ENCODE results near the gene DLK2. TPM values are rescaled to one million over a fixed set of nuclear protein-coding genes. Genes with fewer than 3 reads are reported as not detected.

The DLK2 gene
- total RNA-seq, 2 experiments from 2014 or later = not detected

DNA sequence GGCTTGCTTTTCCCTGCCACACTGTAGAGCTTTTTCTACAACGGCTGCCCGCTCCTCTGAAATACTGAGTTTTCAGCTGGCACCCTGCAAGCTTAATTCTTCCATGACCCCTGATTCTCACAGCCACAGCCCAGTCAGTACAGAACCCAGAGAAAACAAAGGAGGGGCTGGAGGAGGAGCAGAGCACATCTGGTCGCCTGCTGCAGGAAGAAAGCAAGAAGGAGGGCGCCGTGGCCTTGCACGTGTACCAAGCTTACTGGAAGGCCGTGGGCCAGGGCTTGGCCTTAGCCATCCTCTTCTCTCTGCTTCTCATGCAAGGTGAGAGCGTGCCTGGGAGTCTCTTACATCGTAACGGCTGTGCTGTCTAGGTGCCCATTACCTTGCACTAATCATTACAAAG lies 11.3 kb downstream of the DLK2 start:
- H3K4me3 Mint-ChIP-seq = no peak overlapping the region

DNA sequence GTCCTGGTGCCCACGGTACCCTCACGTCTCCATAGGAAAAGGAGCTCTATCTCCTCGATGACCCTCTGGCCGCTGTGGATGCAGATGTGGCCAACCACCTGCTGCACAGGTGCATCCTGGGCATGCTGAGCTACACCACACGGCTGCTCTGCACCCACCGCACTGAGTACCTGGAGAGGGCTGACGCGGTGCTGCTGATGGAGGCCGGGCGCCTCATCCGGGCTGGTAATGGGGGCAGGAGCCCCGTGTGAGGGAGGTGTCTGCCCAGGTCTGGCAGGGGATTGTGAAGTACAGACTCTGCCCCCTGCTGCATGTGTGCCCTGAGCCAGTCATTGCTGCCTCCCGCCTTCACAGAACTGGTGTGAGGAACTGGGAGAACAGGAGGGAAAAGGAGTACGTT lies 12.4 kb downstream of the DLK2 start:
- Mint-ChIP-seq H3K27ac (no peak overlapping the region), H3K4me1 (no peaks in the 10 kb centered on the region), H3K9me3 (ENCODE audit: low read depth) (no peaks in the 10 kb centered on the region), H3K36me3 (peaks cover 1% of the 10 kb centered on the region), H3K27me3 (no peaks in the 10 kb centered on the region), H3K4me3 (no peak overlapping the region)
- no peak for DNase-seq
- no peak for ATAC-seq
- CTCF ChIA-PET = interaction anchor here (1.6 kb wide), 1 partner anchor 15 kb away, joined by 6 read pairs; the partner anchor contains the start of gene ABCC10

More for the DNA sequence above, 11.3 kb downstream of the DLK2 start:
- CTCF ChIA-PET = interaction anchor here (1.0 to 1.6 kb wide), 4 partner anchors 10 to 63 kb away, joined by 3 to 6 read pairs (median 3); partner anchors contain the start of genes ABCC10 and DLK2
- Mint-ChIP-seq H3K27ac (no peak overlapping the region), H3K4me1 (no peaks in the 10 kb centered on the region), H3K9me3 (ENCODE audit: low read depth) (no peaks in the 10 kb centered on the region), H3K36me3 (peaks cover 1% of the 10 kb centered on the region), H3K27me3 (no peaks in the 10 kb centered on the region)
- DNase-seq (no peak), ATAC-seq (peak; percentile 12)

DNA sequence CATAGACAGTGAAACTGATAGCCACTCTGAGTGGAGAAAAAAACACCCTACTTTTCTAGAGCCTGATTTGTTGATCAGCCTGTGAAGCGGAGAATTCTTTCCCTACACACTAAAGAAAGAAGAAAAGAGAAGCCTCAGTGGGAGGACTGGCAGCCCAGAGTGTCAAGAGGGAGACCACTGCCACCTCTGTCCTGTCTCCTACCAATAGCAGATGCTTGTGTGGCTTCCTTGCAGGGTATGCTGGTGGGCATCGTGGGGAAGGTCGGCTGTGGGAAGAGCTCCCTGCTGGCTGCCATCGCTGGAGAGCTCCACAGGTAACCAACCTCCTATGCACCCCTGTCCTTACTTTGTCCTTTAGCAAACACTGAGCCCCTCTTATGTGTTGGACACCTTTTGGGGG lies 17.6 kb downstream of the DLK2 start:
- DNase-seq (no peak), ATAC-seq (no peak)
- Mint-ChIP-seq H3K4me3 (no peak overlapping the region), H3K4me1 (no peaks in the 10 kb centered on the region), H3K27ac (no peak overlapping the region), H3K9me3 (ENCODE audit: low read depth) (no peaks in the 10 kb centered on the region), H3K27me3 (no peaks in the 10 kb centered on the region), H3K36me3 (peaks cover 5% of the 10 kb centered on the region)
- CTCF ChIA-PET = interaction anchor here (2.7 kb wide), 1 partner anchor 69 kb away, joined by 7 read pairs; no protein-coding TSS in a partner anchor

DNA sequence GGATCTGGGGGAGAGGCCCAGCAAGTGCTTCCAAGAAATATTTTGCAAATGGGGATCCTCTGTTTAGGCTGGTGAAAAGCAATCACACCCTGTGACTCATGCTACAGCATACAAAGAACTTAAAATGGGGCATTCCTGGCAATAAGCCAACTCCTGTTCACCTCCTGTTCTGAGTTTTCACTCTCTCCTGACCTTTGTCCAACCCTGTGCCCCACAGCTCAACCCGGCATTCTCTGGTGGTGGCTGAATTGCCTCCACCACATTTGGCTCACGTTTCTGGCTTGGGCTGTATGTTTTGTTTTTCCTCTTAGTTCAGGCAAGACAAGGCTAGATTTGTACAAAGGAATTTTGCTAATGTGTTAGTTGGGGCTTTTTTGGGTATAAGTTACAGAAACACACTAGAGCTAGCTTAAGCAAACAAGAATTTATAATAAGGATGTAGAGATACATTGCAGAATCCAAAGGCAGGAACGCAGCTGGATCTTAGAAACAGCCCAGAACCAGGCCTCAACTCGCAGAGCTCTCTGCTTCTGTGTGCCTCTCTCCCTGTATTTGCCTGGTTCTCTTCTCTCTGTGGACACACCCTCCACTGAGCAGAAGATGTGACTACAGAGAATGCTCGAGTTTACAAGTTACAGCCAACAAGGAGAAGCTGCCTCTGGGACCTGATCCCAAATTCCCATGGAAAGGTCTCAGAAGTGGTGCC lies 18.6 kb downstream of the DLK2 start:
- H3K4me1 Mint-ChIP-seq = no peaks in the 10 kb centered on the region
- H3K27me3 Mint-ChIP-seq = no peaks in the 10 kb centered on the region
- ATAC-seq (no peak), DNase-seq (no peak)
- H3K4me3 Mint-ChIP-seq = no peak overlapping the region
- no peaks in the 10 kb centered on the region for H3K9me3 Mint-ChIP-seq (ENCODE audit: low read depth)
- peaks cover 6% of the 10 kb centered on the region for H3K36me3 Mint-ChIP-seq
- CTCF ChIA-PET = interaction anchor here (2.7 kb wide), 1 partner anchor 70 kb away, joined by 7 read pairs; no protein-coding TSS in a partner anchor
- H3K27ac Mint-ChIP-seq = no peak overlapping the region

- ATAC-seq = no peak
- CTCF ChIA-PET = interaction anchor here (2.7 kb wide), 1 partner anchor 71 kb away, joined by 7 read pairs; no protein-coding TSS in a partner anchor
- Mint-ChIP-seq H3K27me3 (no peaks in the 10 kb centered on the region), H3K4me3 (no peak overlapping the region), H3K4me1 (no peaks in the 10 kb centered on the region), H3K9me3 (ENCODE audit: low read depth) (no peaks in the 10 kb centered on the region), H3K36me3 (peaks cover 7% of the 10 kb centered on the region), H3K27ac (peak overlapping the region; percentile 9)
- no peak for DNase-seq
Observed at GRCh38 chr6:43435682-43436437, 19.5 kb downstream of the DLK2 start.

GRCh38 chr6:43434943-43435342 lies 20.4 kb downstream of the DLK2 start:
- no peak for DNase-seq
- H3K27me3 Mint-ChIP-seq = no peaks in the 10 kb centered on the region
- peaks cover 3% of the 10 kb centered on the region for H3K4me1 Mint-ChIP-seq
- H3K4me3 Mint-ChIP-seq = no peak overlapping the region
- H3K36me3 Mint-ChIP-seq = peaks cover 7% of the 10 kb centered on the region
- no peaks in the 10 kb centered on the region for H3K9me3 Mint-ChIP-seq (ENCODE audit: low read depth)
- CTCF ChIA-PET = interaction anchor here (1.2 to 2.7 kb wide), 2 partner anchors 9 to 72 kb away, joined by 3 to 7 read pairs; no protein-coding TSS in a partner anchor
- no peak overlapping the region for H3K27ac Mint-ChIP-seq
- ATAC-seq = no peak

DNA sequence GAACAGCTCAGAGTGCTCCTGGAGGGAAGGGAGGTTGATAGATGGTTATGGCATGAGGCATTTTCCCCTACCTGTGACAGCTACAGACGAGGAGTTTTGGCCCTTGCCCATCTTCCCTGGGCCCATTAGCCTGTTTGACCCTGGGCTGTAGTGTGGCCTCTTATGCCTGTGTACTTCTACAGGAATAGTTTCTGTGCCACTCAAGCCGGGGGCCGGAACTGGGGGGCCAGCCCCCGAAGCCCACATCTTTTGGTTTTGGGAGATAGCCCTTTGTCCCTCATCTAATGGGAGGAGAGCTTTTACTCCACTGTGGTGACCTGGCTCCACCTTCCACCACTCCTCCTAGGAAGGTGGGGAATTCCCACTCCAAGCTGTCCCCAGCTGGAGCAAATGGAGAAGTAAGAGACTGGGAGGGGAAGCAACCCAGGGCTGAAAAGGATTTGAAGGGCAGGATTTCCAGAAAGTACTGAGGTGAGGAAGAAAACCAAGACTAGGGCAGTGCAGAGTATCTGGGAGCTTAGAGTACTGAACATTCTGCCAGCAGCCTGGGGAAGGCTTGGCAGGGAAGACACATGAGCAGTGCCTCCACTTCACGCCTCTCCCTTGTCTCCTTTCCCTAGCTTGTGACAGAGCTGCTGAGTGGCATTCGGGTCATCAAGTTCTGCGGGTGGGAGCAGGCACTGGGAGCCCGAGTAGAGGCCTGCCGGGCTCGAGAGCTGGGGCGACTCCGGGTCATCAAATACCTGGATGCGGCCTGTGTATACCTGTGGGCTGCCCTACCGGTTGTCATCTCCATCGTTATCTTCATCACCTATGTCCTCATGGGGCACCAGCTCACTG lies 21.1 kb downstream of the DLK2 start:
- ATAC-seq (no peak), DNase-seq (no peak)
- peaks cover 4% of the 10 kb centered on the region for H3K4me1 Mint-ChIP-seq
- CTCF ChIA-PET = interaction anchor here (1.2 to 1.7 kb wide), 2 partner anchors 10 to 21 kb away, joined by 3 to 4 read pairs; partner anchors contain the start of gene DLK2
- H3K9me3 Mint-ChIP-seq (ENCODE audit: low read depth) = no peaks in the 10 kb centered on the region
- peaks cover 7% of the 10 kb centered on the region for H3K36me3 Mint-ChIP-seq
- no peaks in the 10 kb centered on the region for H3K27me3 Mint-ChIP-seq
- no peak overlapping the region for H3K4me3 Mint-ChIP-seq
- no peak overlapping the region for H3K27ac Mint-ChIP-seq

DNA sequence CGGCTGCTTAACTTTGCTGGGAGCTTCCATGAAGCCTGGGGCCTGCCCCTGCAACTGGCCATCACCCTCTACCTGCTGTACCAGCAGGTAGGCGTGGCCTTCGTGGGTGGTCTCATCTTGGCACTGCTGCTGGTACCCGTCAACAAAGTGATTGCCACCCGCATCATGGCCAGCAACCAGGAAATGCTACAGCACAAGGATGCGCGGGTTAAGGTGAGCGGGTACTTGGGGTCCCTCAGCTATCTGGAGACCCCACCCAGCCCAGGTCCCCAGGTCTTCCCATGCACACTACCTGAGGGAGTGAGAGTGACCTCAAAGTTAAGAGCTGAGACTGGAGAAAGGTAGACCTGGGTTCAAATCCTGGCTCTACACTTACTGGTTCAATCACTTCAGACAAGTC lies 22.2 kb downstream of the DLK2 start:
- no peak overlapping the region for H3K4me3 Mint-ChIP-seq
- DNase-seq (no peak), ATAC-seq (no peak)
- CTCF ChIA-PET = interaction anchor here (1.7 kb wide), 1 partner anchor 22 kb away, joined by 4 read pairs; the partner anchor contains the start of gene DLK2
- H3K36me3 Mint-ChIP-seq = peaks cover 7% of the 10 kb centered on the region
- H3K27ac Mint-ChIP-seq = no peak overlapping the region
- peaks cover 14% of the 10 kb centered on the region for H3K4me1 Mint-ChIP-seq
- H3K9me3 Mint-ChIP-seq (ENCODE audit: low read depth) = no peaks in the 10 kb centered on the region
- no peaks in the 10 kb centered on the region for H3K27me3 Mint-ChIP-seq

DNA sequence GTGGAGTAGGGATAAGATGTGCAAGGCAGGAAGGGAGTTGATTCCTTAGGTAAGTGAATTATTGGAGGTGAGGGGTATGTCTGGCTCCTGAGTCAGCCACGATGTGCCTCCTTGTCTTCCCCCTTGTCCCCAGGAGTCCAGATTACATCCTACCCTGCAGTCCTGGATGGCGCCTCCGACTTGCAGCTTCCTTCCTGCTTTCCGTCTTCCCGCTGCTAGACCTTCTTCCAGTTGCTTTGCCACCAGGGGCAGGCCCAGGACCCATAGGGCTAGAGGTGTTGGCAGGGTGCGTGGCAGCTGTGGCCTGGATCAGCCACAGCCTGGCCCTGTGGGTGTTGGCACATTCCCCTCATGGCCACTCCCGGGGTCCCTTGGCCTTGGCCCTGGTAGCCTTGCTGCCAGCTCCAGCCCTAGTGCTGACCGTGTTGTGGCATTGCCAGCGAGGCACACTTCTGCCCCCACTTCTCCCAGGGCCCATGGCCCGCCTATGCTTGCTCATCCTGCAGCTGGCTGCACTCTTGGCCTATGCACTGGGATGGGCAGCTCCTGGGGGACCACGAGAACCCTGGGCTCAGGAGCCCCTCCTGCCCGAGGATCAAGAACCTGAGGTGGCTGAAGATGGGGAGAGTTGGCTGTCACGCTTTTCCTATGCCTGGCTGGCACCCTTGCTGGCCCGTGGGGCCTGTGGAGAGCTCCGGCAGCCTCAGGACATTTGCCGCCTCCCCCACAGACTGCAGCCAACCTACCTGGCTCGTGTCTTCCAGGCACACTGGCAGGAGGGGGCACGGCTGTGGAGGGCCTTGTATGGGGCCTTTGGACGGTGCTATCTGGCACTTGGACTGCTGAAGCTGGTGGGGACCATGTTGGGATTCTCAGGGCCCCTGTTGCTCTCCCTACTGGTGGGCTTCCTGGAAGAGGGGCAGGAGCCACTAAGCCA lies 23.1 kb downstream of the DLK2 start:
- Mint-ChIP-seq H3K27ac (peak overlapping the region; percentile 0), H3K9me3 (ENCODE audit: low read depth) (no peaks in the 10 kb centered on the region), H3K4me3 (no peak overlapping the region), H3K4me1 (peaks cover 15% of the 10 kb centered on the region), H3K27me3 (no peaks in the 10 kb centered on the region), H3K36me3 (peaks cover 7% of the 10 kb centered on the region)
- no peak for DNase-seq
- CTCF ChIA-PET = interaction anchor here (1.7 kb wide), 1 partner anchor 23 kb away, joined by 4 read pairs; the partner anchor contains the start of gene DLK2
- no peak for ATAC-seq

GRCh38 chr6:43428874-43429273 lies 26.5 kb downstream of the DLK2 start:
- ATAC-seq = no peak
- DNase-seq = no peak
- H3K4me3 Mint-ChIP-seq = peak overlapping the region; percentile 96
- no peaks in the 10 kb centered on the region for H3K9me3 Mint-ChIP-seq (ENCODE audit: low read depth)
- peaks cover 3% of the 10 kb centered on the region for H3K36me3 Mint-ChIP-seq
- CTCF ChIA-PET = interaction anchor here (1.0 to 1.9 kb wide), 2 partner anchors 27 to 165 kb away, joined by 5 to 6 read pairs; partner anchors contain the start of gene DLK2
- peaks cover 22% of the 10 kb centered on the region for H3K4me1 Mint-ChIP-seq
- H3K27ac Mint-ChIP-seq = peak overlapping the region; percentile 96
- H3K27me3 Mint-ChIP-seq = no peaks in the 10 kb centered on the region

DNA sequence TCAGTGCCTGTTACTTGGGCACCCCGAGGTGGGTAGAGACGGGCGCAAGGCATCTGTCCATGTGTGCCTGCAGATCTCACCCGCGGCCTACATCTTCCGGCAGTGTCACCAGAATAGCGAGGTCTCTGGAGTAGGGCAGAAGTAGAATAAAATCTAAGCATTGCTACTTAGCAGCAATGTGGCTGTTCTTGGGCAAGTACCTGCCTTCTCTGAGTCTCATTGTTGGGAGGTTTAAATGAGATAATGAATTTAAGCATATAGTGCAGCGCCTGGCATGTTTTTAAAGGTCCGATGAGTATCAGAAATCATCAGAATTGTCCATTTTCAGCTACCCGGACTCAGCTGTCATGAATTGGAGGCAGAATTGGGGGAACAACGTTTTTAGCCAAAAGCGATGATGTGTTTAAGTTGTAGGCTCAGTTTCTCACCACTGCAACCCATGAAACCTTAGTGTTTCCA lies 27.2 kb downstream of the DLK2 start:
- peak overlapping the region; percentile 96 for H3K27ac Mint-ChIP-seq
- H3K4me3 Mint-ChIP-seq = peak overlapping the region; percentile 96
- H3K27me3 Mint-ChIP-seq = no peaks in the 10 kb centered on the region
- CTCF ChIA-PET = interaction anchor here (1.0 to 2.0 kb wide), 7 partner anchors 15 to 165 kb away, joined by 3 to 8 read pairs (median 6); partner anchors contain the start of gene DLK2
- DNase-seq = no peak
- H3K4me1 Mint-ChIP-seq = peaks cover 22% of the 10 kb centered on the region
- peaks cover 3% of the 10 kb centered on the region for H3K36me3 Mint-ChIP-seq
- no peaks in the 10 kb centered on the region for H3K9me3 Mint-ChIP-seq (ENCODE audit: low read depth)
- ATAC-seq = no peak

All from activated CD8-positive, alpha-beta memory T cell treated with anti-CD3 and anti-CD28 coated beads, Interleukin-2, amount 10 ng/mL, durations not matched to agents 7 days and 5 days (primary cell).